GM23248 (cell line): ENCODE data around the gene MMP2. TPM values are rescaled to one million over a fixed set of nuclear protein-coding genes. Genes with fewer than 3 reads are reported as not detected.

Source experiments
- DNase-seq: peaks from one replicate; pipeline ENCODE4 v3.0.0-alpha.2; 2015
- H2AFZ ChIP-seq: fragments of 200-600 bp; sonication (generic); 2 replicates; pipeline ENCODE4 v1.6.1; 2016; ENCODE audit warnings: antibody characterized with exemption
- H3F3A ChIP-seq: fragments of 200-600 bp; sonication (generic); 2 replicates; pipeline ENCODE4 v1.6.1; 2016; ENCODE audit warnings: mild to moderate bottlenecking, antibody characterized with exemption, mixed run types; ENCODE audit not compliant: insufficient read depth
- H3K27ac ChIP-seq: fragments of 200-600 bp; sonication (generic); 2 replicates; pipeline ENCODE4 v1.5.1; 2016; ENCODE audit warnings: mild to moderate bottlenecking
- H3K27me3 ChIP-seq: fragments of 200-600 bp; sonication (generic); replicated peaks from 2 replicates; pipeline ENCODE4 v1.6.1; 2016; ENCODE audit warnings: mild to moderate bottlenecking; ENCODE audit not compliant: insufficient read depth
- H3K36me3 ChIP-seq: fragments of 200-600 bp; sonication (generic); 2 replicates; pipeline ENCODE4 v1.6.1; 2016; ENCODE audit warnings: low read depth, mild to moderate bottlenecking
- H3K4me1 ChIP-seq: fragments of 200-600 bp; sonication (generic); 2 replicates; pipeline ENCODE4 v1.6.1; 2016; ENCODE audit warnings: mild to moderate bottlenecking; ENCODE audit not compliant: insufficient read depth
- H3K4me2 ChIP-seq: fragments of 200-600 bp; sonication (generic); one replicate; pipeline ENCODE4 v1.6.1; 2016; ENCODE audit warnings: mild to moderate bottlenecking; ENCODE audit not compliant: unreplicated experiment
- H3K4me3 ChIP-seq: fragments of 200-600 bp; sonication (generic); 2 replicates; pipeline ENCODE4 v1.5.1; 2016; ENCODE audit warnings: mild to moderate bottlenecking
- H3K79me2 ChIP-seq: fragments of 200-600 bp; sonication (generic); 2 replicates; pipeline ENCODE4 v1.6.1; 2016; ENCODE audit warnings: mild to moderate bottlenecking; ENCODE audit not compliant: insufficient read depth
- H3K9ac ChIP-seq: fragments of 200-600 bp; sonication (generic); 2 replicates; pipeline ENCODE4 v1.6.1; 2016; ENCODE audit warnings: mild to moderate bottlenecking
- H3K9me2 ChIP-seq: fragments of 200-600 bp; sonication (generic); 2 replicates; pipeline ENCODE4 v1.6.1; 2016; ENCODE audit warnings: mixed run types, mild to moderate bottlenecking, moderate library complexity; ENCODE audit not compliant: insufficient read depth
- H3K9me3 ChIP-seq: fragments of 200-600 bp; sonication (generic); one replicate; pipeline ENCODE4 v1.6.1; 2017; ENCODE audit warnings: low read depth
- H4K20me1 ChIP-seq: fragments of 200-600 bp; sonication (generic); 2 replicates; pipeline ENCODE4 v1.6.0; 2016; ENCODE audit not compliant: insufficient read depth
- EZH2 ChIP-seq: fragments of 200-600 bp; sonication (generic); IDR thresholded peaks from 2 replicates; pipeline ENCODE4 v1.6.1; 2018; ENCODE audit warnings: antibody characterized with exemption, mild to moderate bottlenecking; ENCODE audit not compliant: insufficient read depth, poor library complexity, severe bottlenecking
- EZH2phosphoT487 ChIP-seq: fragments of 200-600 bp; sonication (generic); IDR thresholded peaks from 2 replicates; pipeline ENCODE4 v1.6.1; 2018; ENCODE audit warnings: antibody characterized with exemption, moderate library complexity, mild to moderate bottlenecking, low read depth; ENCODE audit not compliant: insufficient read depth
- WGBS, 2 experiments: methylation state at CpG; one replicate each; pipeline ENCODE4 v1.1.6; 2015 to 2017; ENCODE audit warnings: low lambda C conversion rate in 2 of 2, low coverage in 1 of 2; ENCODE audit errors: missing lambda C conversion rate in 2 of 2; 5-methylcytosine and 5-hydroxymethylcytosine counted together
- in situ Hi-C: fragments of 300-500 bp; cut with MboI; formaldehyde crosslinking; loops from 2 replicates; pipeline ENCODE4 v1.15.0; 2020
- polyA plus RNA-seq: library from polyadenylated mRNA; unstranded; fragments of >200 nt; fragmentation: Nextera tagmentation; extraction: Ambion mirVana; gene quantifications from 2 replicates; pipeline ENCODE4 v1.2.1, GENCODE V29; 2016
- total RNA-seq: library from RNA; depleted of rRNA; stranded (reverse); fragments of >200 nt; shearing (Covaris generic); gene quantifications from 2 replicates; pipeline ENCODE4 v1.2.3, GENCODE V29; 2014

The MMP2 gene
- total and polyA plus RNA-seq, 2 experiments from 2014 or later: 1,299 to 1,484 TPM

GRCh38 chr16:55435387-55435786 is 43.6 kb upstream of the MMP2 start:
- Histone ChIP-seq H4K20me1 (no peaks in the 10 kb centered on the region), H3F3A (0 out of 2 replicates have a peak, but pooled peaks cover 8% of the 10 kb centered on the region), H3K9ac (no peak overlapping the region), H3K4me3 (no peak overlapping the region), H3K36me3 (no peaks in the 10 kb centered on the region), H2AFZ (no peak overlapping the region), H3K9me2 (no peaks in the 10 kb centered on the region), H3K9me3 (no peaks in the 10 kb centered on the region), H3K27ac (no peak overlapping the region), H3K79me2 (no peaks in the 10 kb centered on the region), H3K27me3 (peaks cover 64% of the 10 kb centered on the region), H3K4me1 (peaks cover 11% of the 10 kb centered on the region; the same call in 1 of the 2 replicates), H3K4me2 (no peak overlapping the region)
- in situ Hi-C loops: no loop called here
- no peak for DNase-seq
- 54 to 55% methylated on average over 5 of the region's 5 CpGs for WGBS, 2 experiments
- TF ChIP-seq EZH2 (no peak), EZH2phosphoT487 (no peak)

GRCh38 chr16:55436587-55436986 is 42.4 kb upstream of the MMP2 start:
- Histone ChIP-seq H3F3A (0 out of 2 replicates have a peak, but pooled peaks cover 8% of the 10 kb centered on the region), H3K79me2 (no peaks in the 10 kb centered on the region), H3K27me3 (peaks cover 66% of the 10 kb centered on the region), H3K36me3 (no peaks in the 10 kb centered on the region), H4K20me1 (no peaks in the 10 kb centered on the region), H3K4me1 (peaks cover 11% of the 10 kb centered on the region; the same call in 1 of the 2 replicates), H3K9ac (no peak overlapping the region), H2AFZ (no peak overlapping the region), H3K27ac (no peak overlapping the region), H3K4me2 (no peak overlapping the region), H3K4me3 (no peak overlapping the region), H3K9me2 (no peaks in the 10 kb centered on the region), H3K9me3 (no peaks in the 10 kb centered on the region)
- in situ Hi-C loops: no loop called here
- WGBS, 2 experiments: 42 to 43% methylated on average over 3 of the region's 3 CpGs
- no peak for DNase-seq
- TF ChIP-seq EZH2 (no peak), EZH2phosphoT487 (no peak)

DNA sequence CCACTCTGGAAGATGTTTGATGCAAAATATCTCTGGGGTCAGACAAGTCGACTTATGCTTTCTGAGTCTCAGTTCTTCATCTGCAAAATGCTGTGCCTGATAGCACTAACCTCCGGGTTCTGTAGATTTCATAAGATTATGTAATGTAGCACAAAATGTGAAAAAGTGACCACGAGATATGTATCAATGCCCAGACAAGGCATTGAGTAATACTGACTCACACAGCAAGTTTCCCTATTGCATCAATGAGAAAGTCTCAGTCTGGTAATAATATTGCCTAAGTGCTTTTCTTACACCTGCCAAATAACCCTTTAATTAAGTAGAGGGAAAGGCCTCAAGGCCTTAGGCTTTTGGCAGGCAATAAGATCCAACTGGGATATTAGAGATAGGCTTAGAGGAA is 41.4 kb upstream of the MMP2 start:
- no peak overlapping the region for H3K9ac ChIP-seq
- H3K9me2 ChIP-seq: no peaks in the 10 kb centered on the region
- H3K36me3 ChIP-seq: no peaks in the 10 kb centered on the region
- no peak overlapping the region for H3K4me2 ChIP-seq
- in situ Hi-C loops: no loop called here
- H2AFZ ChIP-seq: no peak overlapping the region
- H3K27me3 ChIP-seq: peaks cover 65% of the 10 kb centered on the region
- no peaks in the 10 kb centered on the region for H4K20me1 ChIP-seq
- peaks cover 11% of the 10 kb centered on the region; the same call in 1 of the 2 replicates for H3K4me1 ChIP-seq
- DNase-seq: peak; percentile 84
- no peak overlapping the region for H3K27ac ChIP-seq
- no peak overlapping the region for H3K4me3 ChIP-seq
- H3K79me2 ChIP-seq: no peaks in the 10 kb centered on the region
- no peak for TF ChIP-seq EZH2phosphoT487
- no peak for TF ChIP-seq EZH2
- H3K9me3 ChIP-seq: no peaks in the 10 kb centered on the region
- 0 out of 2 replicates have a peak, but pooled peaks cover 8% of the 10 kb centered on the region for H3F3A ChIP-seq
- 0% methylated on average over 3 of the region's 3 CpGs for WGBS, 2 experiments

- Histone ChIP-seq H3K9me3 (no peaks in the 10 kb centered on the region), H3K4me3 (no peak overlapping the region), H3F3A (0 out of 2 replicates have a peak, but pooled peaks cover 8% of the 10 kb centered on the region), H3K36me3 (no peaks in the 10 kb centered on the region), H2AFZ (no peak overlapping the region), H3K4me1 (peaks cover 11% of the 10 kb centered on the region; the same call in 1 of the 2 replicates), H3K27ac (no peak overlapping the region), H3K9me2 (no peaks in the 10 kb centered on the region), H4K20me1 (no peaks in the 10 kb centered on the region), H3K4me2 (no peak overlapping the region), H3K9ac (no peak overlapping the region), H3K27me3 (peaks cover 61% of the 10 kb centered on the region), H3K79me2 (no peaks in the 10 kb centered on the region)
- DNase-seq: no peak
- in situ Hi-C loops: no loop called here
- TF ChIP-seq EZH2phosphoT487: no peak
These were observed 40.7 kb upstream of the MMP2 start for GRCh38 chr16:55438281-55438680.
